GM23338 (cell line): ENCODE data around the gene TINAGL1.

Experiments used
- CREB1 ChIP-seq: fragments of 250-450 bp; sonication (Bioruptor Pico); IDR thresholded peaks from 2 replicates; pipeline ENCODE4 v1.5.0; 2020; ENCODE audit warnings: low read depth, mild to moderate bottlenecking, moderate library complexity
- ETS1 ChIP-seq: IDR thresholded peaks from 2 replicates; pipeline ENCODE4 v1.6.1; 2016; ENCODE audit warnings: antibody characterized with exemption
- EZH2 ChIP-seq: fragments of 200-600 bp; sonication (generic); IDR thresholded peaks from one replicate; pipeline ENCODE4 v1.8.0; 2017; ENCODE audit warnings: antibody characterized with exemption, mild to moderate bottlenecking, low read depth; ENCODE audit not compliant: unreplicated experiment
- EZH2phosphoT487 ChIP-seq: fragments of 200-600 bp; sonication (generic); IDR thresholded peaks from one replicate; pipeline ENCODE4 v1.8.1; 2018; ENCODE audit warnings: antibody characterized with exemption; ENCODE audit not compliant: unreplicated experiment
- JUNB ChIP-seq: IDR thresholded peaks from one replicate; pipeline ENCODE4 v1.6.1; 2016; ENCODE audit warnings: antibody characterized with exemption; ENCODE audit not compliant: unreplicated experiment
- NANOG ChIP-seq: IDR thresholded peaks from 2 replicates; pipeline ENCODE4 v1.6.1; 2016; ENCODE audit warnings: antibody characterized with exemption, borderline replicate concordance
- POLR2AphosphoS5 ChIP-seq: IDR thresholded peaks from 2 replicates; pipeline ENCODE4 v1.6.1; 2016; ENCODE audit warnings: antibody characterized with exemption, low read depth
- REST ChIP-seq: IDR thresholded peaks from one replicate; pipeline ENCODE4 v1.6.1; 2018; ENCODE audit warnings: antibody characterized with exemption; ENCODE audit not compliant: unreplicated experiment
- ZNF331 ChIP-seq: fragments of 250-450 bp; sonication (Bioruptor Pico); IDR thresholded peaks from 2 replicates; pipeline ENCODE4 v1.5.0; 2020; ENCODE audit warnings: low read depth, mild to moderate bottlenecking, moderate library complexity
- TF ChIP-seq, protein P1 (sequence below), 2 experiments: fragments of 200-600 bp in 1 of 2; sonication (generic) in 1 of 2; conservative IDR thresholded peaks; 2 replicates each; pipeline versions ENCODE4 v1.5.1 to v1.6.1; 2016 to 2017; ENCODE audit warnings: antibody characterized with exemption in 2 of 2, low read depth in 2 of 2, mild to moderate bottlenecking in 2 of 2, moderate library complexity in 1 of 2

DNA sequence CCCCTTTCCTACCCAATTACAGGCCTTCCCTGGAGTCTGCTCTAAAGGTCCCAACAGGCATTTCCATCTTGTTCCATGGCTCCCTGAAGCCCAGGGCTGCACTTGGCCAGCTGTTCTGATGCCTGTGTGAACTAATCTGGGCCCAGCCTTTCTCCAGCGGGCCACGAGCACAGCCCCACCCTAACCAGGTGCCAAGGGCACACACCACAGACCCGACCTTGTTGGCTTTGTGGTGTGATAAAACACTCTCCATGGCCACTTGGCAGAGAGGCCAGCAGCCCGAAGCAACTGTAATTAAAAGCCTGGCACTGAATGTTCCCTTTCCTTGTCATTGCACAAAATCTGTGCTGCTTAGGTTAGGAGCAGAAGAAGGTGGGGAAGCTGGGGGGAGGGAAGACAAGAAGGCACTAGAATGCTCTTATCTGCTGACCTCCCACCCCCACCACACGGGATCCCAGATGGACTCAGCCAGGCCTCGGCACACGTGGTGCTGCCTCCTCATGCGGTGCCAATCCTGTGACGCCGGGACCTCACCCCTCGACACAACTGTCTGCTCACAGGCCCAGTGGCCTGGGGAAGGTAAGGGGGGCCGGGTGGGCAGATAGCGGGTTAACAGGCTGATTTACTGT lies 51.1 kb downstream of the TINAGL1 start:
- TF ChIP-seq, protein P1, sequence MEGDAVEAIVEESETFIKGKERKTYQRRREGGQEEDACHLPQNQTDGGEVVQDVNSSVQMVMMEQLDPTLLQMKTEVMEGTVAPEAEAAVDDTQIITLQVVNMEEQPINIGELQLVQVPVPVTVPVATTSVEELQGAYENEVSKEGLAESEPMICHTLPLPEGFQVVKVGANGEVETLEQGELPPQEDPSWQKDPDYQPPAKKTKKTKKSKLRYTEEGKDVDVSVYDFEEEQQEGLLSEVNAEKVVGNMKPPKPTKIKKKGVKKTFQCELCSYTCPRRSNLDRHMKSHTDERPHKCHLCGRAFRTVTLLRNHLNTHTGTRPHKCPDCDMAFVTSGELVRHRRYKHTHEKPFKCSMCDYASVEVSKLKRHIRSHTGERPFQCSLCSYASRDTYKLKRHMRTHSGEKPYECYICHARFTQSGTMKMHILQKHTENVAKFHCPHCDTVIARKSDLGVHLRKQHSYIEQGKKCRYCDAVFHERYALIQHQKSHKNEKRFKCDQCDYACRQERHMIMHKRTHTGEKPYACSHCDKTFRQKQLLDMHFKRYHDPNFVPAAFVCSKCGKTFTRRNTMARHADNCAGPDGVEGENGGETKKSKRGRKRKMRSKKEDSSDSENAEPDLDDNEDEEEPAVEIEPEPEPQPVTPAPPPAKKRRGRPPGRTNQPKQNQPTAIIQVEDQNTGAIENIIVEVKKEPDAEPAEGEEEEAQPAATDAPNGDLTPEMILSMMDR (conservative IDR thresholded peaks at IDR 0.05; ENCODE audit: low read depth in 2 of 2), result no peak
- no peak for TF ChIP-seq ZNF331 (CRISPR knock-in tag)
- no peak for TF ChIP-seq EZH2phosphoT487
- no peak for TF ChIP-seq NANOG
- TF ChIP-seq CREB1, result no peak
- TF ChIP-seq POLR2AphosphoS5, result no peak
- no peak for TF ChIP-seq ETS1
- no peak for TF ChIP-seq EZH2
- no peak for TF ChIP-seq REST
- TF ChIP-seq JUNB, result no peak
